HUES6 (cell line): ENCODE measurements around the gene DLX4.
A peak's percentile ranks its signal among the peaks of the same experiment; 100 is the strongest.

Source experiments
- H3K27ac ChIP-seq: 2 replicates; pipeline ENCODE4 v1.7.0; 2013; ENCODE audit warnings: low read depth, mild to moderate bottlenecking, low read length, inconsistent platforms
- H3K27me3 ChIP-seq: 2 replicates; pipeline ENCODE4 v1.6.1; 2013; ENCODE audit warnings: low read length; ENCODE audit not compliant: control insufficient read depth, insufficient read depth
- H3K36me3 ChIP-seq: 2 replicates; pipeline ENCODE4 v1.6.1; 2013; ENCODE audit warnings: low read length; ENCODE audit not compliant: control insufficient read depth, insufficient read depth
- H3K4me1 ChIP-seq: 2 replicates; pipeline ENCODE4 v1.6.1; 2013; ENCODE audit warnings: low read length; ENCODE audit not compliant: control insufficient read depth, insufficient read depth
- H3K4me3 ChIP-seq: 2 replicates; pipeline ENCODE4 v1.5.1; 2013; ENCODE audit warnings: low read depth, low read length
- H3K9ac ChIP-seq: one replicate; pipeline ENCODE4 v1.6.1; 2013; ENCODE audit warnings: mild to moderate bottlenecking, low read length
- H3K9me3 ChIP-seq: 2 replicates; pipeline ENCODE4 v1.6.1; 2013; ENCODE audit warnings: low read depth, low read length; ENCODE audit not compliant: control insufficient read depth, insufficient read depth

Gene DLX4

DNA sequence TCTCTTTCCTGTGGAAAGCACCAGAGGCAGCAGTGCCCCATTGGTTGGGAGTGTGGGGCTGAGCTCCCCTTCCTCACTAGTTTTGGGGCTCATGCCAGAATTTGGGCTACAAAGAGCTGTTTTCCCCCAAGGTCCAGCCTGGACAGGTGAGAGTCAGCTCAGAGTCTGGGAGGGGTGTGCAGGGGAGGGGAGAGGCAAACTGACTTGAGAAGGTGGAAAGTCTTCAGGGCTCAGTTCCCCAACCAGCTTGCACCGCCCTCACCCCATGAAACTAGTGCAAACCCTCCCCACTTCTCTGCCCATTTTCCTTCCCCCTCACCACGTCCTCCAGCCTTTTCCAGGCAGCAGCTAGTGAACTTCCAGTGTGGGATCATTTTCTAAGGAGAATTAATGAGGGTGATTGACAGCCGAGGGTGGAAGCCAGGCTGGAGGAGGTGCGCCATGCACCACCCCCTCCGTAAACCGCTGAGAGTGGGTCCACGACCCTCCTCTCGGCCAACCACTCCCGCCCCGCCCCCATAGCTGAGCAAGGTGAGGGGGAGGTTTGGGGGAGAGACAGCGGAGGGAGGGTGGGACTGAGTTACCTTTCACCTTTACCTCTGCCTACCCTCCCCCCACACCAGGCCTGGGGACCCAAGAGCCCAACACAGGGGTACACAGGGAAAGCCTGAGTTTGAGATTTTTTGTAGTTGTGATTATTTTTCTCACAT is 6.2 kb upstream of the DLX4 start:
- Histone ChIP-seq H3K27me3 (peaks cover 73% of the 10 kb centered on the region), H3K27ac (no peak overlapping the region), H3K9ac (no peak overlapping the region), H3K36me3 (no peaks in the 10 kb centered on the region), H3K4me3 (peak overlapping the region; percentile 39), H3K9me3 (no peaks in the 10 kb centered on the region), H3K4me1 (peaks cover 31% of the 10 kb centered on the region)

DNA sequence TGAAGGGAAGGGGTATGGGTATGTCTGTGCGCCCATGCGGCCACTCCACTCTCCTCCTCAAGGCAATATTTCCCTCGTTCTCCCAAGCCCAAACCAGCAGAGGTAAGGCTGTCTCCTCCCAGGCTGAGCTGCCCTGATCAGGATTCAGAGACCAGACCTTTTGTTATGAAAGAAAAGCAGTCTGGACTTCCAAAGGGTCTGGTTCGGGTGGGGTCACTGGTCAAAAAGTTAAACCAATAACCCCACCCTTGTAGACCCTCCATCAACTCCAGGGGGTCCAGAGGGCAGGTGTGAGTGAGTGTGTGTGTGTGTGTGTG is 5.7 kb upstream of the DLX4 start:
- no peaks in the 10 kb centered on the region for H3K36me3 ChIP-seq
- peak overlapping the region; percentile 39 for H3K4me3 ChIP-seq
- peaks cover 78% of the 10 kb centered on the region for H3K27me3 ChIP-seq
- H3K9ac ChIP-seq = no peak overlapping the region
- peaks cover 35% of the 10 kb centered on the region for H3K4me1 ChIP-seq
- H3K27ac ChIP-seq = no peak overlapping the region
- no peaks in the 10 kb centered on the region for H3K9me3 ChIP-seq

DNA sequence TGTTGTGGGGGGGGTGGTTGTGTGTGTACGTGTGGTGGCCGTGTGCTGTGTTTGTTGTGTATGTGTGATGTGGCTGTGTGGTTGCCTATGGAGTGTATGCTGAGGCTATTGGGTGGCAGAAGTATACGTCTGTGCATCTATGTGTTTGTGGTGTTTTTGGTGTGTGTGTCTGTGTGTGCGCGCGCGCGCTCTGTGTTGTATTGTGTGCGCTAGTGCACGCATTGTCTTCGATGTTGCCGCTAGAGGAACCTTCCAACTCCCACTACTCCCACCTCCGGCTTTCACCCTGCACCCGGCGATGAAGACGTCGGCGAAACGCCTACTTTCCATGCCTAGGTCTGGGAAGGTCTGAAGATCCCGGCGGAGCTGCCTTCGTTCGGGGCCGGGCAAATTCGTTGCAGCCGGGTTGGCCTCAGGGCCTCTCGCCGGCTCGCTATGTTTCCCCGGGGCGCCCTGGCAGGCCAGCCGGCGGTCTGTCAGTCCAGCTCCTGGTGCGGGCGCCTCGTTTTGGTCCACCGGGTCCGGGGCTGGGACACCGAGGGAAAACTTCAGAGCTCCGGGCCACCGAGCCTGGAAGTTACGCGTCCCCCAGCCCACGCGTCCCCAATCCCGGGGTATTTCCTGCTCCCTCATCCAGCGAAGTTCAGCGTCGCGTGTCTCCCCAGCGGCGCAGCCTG is 5.2 kb upstream of the DLX4 start:
- no peak overlapping the region for H3K9ac ChIP-seq
- H3K4me3 ChIP-seq = peak overlapping the region; percentile 39
- no peak overlapping the region for H3K27ac ChIP-seq
- H3K36me3 ChIP-seq = no peaks in the 10 kb centered on the region
- peaks cover 83% of the 10 kb centered on the region for H3K27me3 ChIP-seq
- H3K4me1 ChIP-seq = peaks cover 35% of the 10 kb centered on the region
- H3K9me3 ChIP-seq = no peaks in the 10 kb centered on the region

- peak overlapping the region; percentile 39 for H3K4me3 ChIP-seq
- no peak overlapping the region for H3K27ac ChIP-seq
- H3K9ac ChIP-seq = no peak overlapping the region
- H3K36me3 ChIP-seq = no peaks in the 10 kb centered on the region
- peaks cover 33% of the 10 kb centered on the region for H3K4me1 ChIP-seq
- no peaks in the 10 kb centered on the region for H3K9me3 ChIP-seq
- H3K27me3 ChIP-seq = peaks cover 87% of the 10 kb centered on the region
These were observed 4.7 kb upstream of the DLX4 start for GRCh38 chr17:49964303-49964768.

- peaks cover 91% of the 10 kb centered on the region for H3K27me3 ChIP-seq
- H3K27ac ChIP-seq = no peak overlapping the region
- H3K9ac ChIP-seq = no peak overlapping the region
- peaks cover 32% of the 10 kb centered on the region for H3K4me1 ChIP-seq
- no peaks in the 10 kb centered on the region for H3K9me3 ChIP-seq
- H3K4me3 ChIP-seq = peak overlapping the region; percentile 39
- no peaks in the 10 kb centered on the region for H3K36me3 ChIP-seq
These were observed 4.0 kb upstream of the DLX4 start for GRCh38 chr17:49964769-49965523.

GRCh38 chr17:49965524-49965909 is 3.5 kb upstream of the DLX4 start:
- Histone ChIP-seq H3K9ac (no peak overlapping the region), H3K4me3 (peak overlapping the region; percentile 39), H3K27ac (no peak overlapping the region), H3K27me3 (peaks cover 97% of the 10 kb centered on the region), H3K4me1 (peaks cover 35% of the 10 kb centered on the region), H3K9me3 (no peaks in the 10 kb centered on the region), H3K36me3 (no peaks in the 10 kb centered on the region)

GRCh38 chr17:49966767-49967166 is 2.2 kb upstream of the DLX4 start:
- Histone ChIP-seq H3K27ac (no peak overlapping the region), H3K36me3 (no peaks in the 10 kb centered on the region), H3K4me3 (no peak overlapping the region), H3K4me1 (peaks cover 41% of the 10 kb centered on the region), H3K27me3 (peaks cover 99% of the 10 kb centered on the region), H3K9ac (no peak overlapping the region), H3K9me3 (no peaks in the 10 kb centered on the region)

DNA sequence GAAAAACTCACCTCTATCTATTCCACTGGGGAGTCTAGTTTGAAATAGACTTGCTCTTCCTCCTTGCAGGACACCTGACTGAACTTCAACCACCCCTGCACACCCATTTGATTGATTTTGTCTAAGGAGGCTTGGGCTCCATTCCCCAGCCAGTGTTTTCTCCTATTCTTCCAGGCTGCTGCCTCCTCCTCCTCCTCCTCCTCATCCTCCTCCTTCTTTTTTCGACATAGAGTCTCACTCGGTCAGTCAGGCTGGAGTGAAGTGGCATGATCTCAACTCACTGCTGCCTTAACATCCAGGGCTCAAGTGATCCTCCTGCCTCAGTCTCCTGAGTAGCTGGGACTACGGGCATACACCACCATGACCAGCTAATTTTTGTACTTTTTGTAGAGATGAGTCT is 1.8 kb upstream of the DLX4 start:
- Histone ChIP-seq H3K4me3 (no peak overlapping the region), H3K27me3 (peaks cover 100% of the 10 kb centered on the region), H3K9ac (no peak overlapping the region), H3K27ac (no peak overlapping the region), H3K4me1 (peaks cover 46% of the 10 kb centered on the region), H3K36me3 (no peaks in the 10 kb centered on the region), H3K9me3 (no peaks in the 10 kb centered on the region)

- Histone ChIP-seq H3K9me3 (no peaks in the 10 kb centered on the region), H3K27ac (no peak overlapping the region)
These were observed 1.2 kb upstream of the DLX4 start for GRCh38 chr17:49967621-49968404.

DNA sequence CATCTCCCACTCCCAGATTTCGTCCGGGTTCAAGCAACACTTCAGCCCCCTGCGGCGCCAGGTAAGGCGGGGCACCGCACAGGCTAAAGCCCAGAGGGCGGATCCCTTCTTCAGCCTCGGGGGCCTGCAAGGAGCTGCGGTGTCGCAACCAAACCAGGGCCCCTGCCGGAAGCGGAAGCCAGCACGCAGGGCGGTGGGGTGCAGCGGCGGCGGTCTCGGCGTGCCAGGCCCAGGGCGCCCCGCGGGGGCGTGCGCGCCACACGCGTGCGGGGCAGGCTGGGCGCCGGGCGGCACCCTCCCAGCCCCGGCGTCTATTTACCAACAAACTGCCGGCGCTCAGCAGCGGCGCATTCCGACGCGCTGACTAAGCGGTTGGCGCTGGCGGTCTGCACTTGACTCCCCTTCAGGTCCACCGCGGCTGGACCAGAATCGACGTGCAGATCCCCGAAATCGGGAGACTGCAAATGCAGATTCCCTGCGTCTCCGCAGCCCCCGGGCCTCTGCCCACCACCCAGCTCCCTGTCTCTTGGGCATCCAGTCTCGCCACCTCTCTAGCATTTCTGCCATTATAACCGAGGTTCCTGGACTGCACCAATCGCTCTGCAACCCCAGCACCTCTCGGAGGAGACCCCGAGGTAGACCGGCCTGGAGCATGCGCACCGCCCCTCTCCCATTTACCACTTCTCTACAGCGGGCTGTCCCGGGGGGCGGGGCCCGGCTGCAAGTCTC is 421 bp upstream of the DLX4 start:
- H3K27ac ChIP-seq = no peak overlapping the region; the same call in 1 of the 2 replicates
- H3K27me3 ChIP-seq = peaks cover 100% of the 10 kb centered on the region
- H3K4me1 ChIP-seq = peaks cover 43% of the 10 kb centered on the region

More at GRCh38 chr17:49967621-49968404, 1.2 kb upstream of the DLX4 start:
- H3K4me3 ChIP-seq = peak overlapping the region; percentile 80
- peaks cover 47% of the 10 kb centered on the region for H3K4me1 ChIP-seq
- H3K27me3 ChIP-seq = peaks cover 100% of the 10 kb centered on the region
- no peak overlapping the region for H3K9ac ChIP-seq
- no peaks in the 10 kb centered on the region for H3K36me3 ChIP-seq

More for the DNA sequence above, 421 bp upstream of the DLX4 start:
- peak overlapping the region; percentile 80 for H3K4me3 ChIP-seq
- no peaks in the 10 kb centered on the region for H3K9me3 ChIP-seq
- no peaks in the 10 kb centered on the region for H3K36me3 ChIP-seq
- peak overlapping the region; percentile 65 for H3K9ac ChIP-seq
